Measurements from ENCODE around the gene EZR.
A peak's percentile ranks its signal among the peaks of the same experiment; 100 is the strongest.

EZR gene

GRCh38 chr6:158735009-158735408 lies 84.2 kb downstream of the EZR start:
- no peak for DNase-seq (ENCODE audit: low read depth, low spot score)

GRCh38 chr6:158730541-158730907 lies 88.6 kb downstream of the EZR start:
- no peak for DNase-seq (ENCODE audit: low read depth, low spot score)

DNA sequence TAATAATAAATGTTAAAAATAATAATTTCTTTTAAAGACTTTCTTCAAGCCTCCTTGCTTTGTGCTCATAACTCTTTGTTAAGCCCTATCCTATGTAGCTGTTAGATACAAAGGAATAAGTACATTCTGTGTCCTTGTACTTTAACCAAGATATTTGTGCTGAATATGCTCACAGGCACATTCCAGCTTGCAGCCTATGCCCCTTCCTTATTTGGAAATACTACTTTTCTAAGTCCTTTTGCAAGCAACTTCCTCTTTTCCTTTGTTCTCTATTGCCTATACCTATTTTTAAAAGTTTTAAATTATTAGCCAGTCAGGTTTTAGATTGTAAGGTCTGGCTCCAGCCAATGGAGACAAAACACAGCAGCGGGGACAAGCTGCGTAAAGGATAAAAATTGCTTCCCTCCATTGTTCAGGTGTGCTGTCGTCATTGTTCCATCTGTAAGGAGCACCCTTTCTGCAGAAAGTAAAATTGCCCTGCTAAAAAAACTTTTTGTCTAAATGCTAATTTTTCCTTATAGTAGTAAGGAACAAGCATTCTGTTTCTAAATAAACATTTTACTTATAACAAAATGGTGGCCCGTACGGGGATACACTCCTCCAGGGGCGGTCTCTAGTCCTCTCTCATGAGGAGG lies 89.1 kb downstream of the EZR start:
- no peak for DNase-seq (ENCODE audit: low read depth, low spot score)

DNA sequence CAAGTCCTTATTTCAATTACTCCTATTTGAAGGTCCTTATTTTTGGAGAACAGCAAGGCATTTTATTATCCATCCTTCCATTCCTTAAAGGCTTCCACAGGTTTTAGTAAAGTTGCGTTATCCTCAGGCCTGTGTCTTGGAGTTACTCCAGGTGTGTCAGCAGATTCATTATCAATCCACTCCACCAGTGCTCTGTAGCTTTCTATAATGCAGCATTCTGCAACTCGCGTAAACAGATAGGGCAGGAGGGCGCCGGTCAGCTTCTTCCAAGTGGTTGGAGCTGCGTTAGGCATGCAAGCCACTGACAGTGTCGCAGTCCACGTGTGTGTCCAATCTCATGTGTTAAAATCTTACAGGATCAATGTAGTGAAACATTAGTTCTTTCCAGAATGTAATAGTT lies 93.5 kb downstream of the EZR start:
- no peak for DNase-seq (ENCODE audit: low read depth, low spot score)

DNA sequence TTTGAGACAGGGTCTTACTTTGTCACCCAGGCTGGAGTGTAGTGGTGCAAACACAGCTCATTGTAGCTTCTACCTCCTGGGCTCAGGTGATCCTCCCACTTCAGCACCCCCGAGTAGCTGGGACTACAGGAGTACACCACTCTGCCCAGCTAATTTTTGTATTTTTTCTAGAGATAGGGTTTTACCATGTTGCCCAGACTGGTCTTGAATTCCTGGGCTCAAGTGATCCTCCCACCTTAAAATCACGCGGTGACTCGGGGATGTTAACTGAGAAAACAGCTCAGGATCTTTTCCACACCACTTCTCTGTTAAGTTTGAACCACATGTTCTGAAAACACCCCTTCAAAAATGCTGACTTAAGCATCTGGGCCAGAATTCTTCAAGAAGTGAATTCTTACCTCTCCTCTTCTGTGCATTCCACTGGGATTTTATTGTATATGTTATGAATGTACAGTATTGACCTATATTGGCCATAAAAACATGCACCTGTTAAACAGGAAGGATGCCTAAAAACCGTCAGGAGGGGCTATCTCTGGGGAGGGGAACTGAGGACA lies 96.9 kb downstream of the EZR start:
- no peak for DNase-seq (ENCODE audit: low read depth, low spot score)

GRCh38 chr6:158718461-158719046 lies 100.6 kb downstream of the EZR start:
- peak; percentile 46 for DNase-seq (ENCODE audit: low read depth, low spot score)

DNA sequence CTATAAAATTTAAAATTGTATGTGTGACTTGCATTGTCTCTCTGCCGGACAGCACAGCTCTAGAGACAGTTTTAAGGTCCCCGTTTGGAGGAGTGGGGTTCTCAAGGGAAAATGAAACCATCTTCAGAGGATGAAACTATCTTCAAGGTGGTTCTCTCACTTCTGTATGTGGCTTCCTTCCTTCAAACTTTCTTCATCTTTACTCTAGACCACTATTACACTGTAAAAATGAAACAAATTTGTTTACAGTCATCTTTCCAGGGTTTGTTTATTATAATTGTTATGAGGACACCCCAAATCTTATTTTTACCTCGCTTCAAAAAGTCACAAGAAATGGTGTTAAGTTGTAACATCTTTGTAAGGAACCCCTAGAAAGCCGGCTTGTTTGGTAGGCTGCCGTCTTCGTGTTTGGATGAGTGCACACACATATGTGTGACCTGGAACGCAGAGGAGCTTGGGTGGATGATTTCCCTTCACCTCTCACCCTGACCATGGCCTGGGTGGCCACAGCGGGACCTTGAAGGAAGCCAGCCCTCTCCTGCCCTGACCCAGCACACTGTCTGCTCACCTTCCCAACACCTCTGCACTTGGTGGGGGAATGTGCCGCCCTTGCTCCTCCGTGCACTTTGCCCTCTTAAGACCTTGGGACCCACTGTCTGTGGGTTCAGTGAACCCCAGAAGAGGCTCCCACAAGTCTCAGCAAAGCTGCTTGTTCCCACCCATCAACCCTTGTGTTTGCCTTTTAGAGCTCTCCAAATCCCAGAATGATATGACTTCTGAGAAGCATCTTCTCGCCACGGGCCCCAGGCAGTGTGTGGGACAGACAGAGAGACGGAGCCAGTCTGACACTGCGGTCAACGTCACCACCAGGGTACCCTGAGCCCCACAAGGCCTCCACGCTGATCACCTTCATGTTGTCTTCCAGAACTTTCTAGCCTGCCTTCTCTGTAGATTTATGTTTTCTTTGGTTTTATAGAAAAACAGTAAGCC lies 101.5 kb downstream of the EZR start:
- no peak for DNase-seq (ENCODE audit: low read depth, low spot score)

All from astrocyte of the hippocampus (primary cell).